ENCODE results near the gene ANAPC16. TPM values are rescaled to one million over a fixed set of nuclear protein-coding genes. Genes with fewer than 3 reads are reported as not detected.
"Not testable (repeated sequence)": the region's sequence is repeated elsewhere in the genome, so short reads cannot be mapped to it uniquely, and the experiment has no call there.

ANAPC16 gene
- total RNA-seq, 1 donor from 2014 or later = 105 TPM

DNA sequence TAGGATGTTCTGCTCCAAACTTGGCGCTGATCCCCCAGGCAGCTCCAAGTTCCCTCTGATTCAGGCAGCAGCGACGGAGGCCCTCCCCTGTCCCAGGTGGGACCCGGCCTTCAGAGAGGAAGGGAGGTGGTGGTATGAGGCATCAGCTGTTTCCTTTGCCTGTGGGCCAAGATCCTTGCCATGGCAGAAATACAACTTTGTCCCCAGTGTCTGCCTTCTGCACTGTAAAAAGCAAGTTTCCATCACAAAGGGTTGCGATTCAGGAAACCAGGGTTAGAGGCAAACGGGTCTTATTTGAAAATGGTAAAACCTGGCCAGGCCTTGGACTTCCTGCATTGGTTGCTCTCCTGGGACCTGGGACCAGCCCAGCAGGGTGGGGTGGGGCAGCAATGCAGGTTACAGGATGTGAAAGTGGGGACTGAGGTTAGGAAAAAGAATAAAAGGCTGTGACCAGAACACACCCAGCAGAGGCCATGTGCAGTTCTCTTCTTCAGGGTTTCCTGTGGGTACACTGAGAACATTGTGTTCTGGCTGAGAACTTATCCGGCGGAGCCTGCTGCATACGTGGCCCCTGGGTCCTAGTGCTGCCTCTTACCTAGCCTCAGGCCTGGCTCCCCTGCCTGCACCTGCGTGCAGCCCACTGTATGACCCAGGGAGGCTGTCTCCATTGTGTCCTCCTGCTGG is 32.8 kb downstream of the ANAPC16 start:
- Histone ChIP-seq H3K4me3 (ENCODE audit: low read depth, low read length) (no peak overlapping the region), H3K36me3 (ENCODE audit: control insufficient read depth, insufficient read depth, low read length) (no peaks in the 10 kb centered on the region), H3K27me3 (ENCODE audit: control insufficient read depth, insufficient read depth, low read length) (no peaks in the 10 kb centered on the region)
- TF ChIP-seq, protein P1, sequence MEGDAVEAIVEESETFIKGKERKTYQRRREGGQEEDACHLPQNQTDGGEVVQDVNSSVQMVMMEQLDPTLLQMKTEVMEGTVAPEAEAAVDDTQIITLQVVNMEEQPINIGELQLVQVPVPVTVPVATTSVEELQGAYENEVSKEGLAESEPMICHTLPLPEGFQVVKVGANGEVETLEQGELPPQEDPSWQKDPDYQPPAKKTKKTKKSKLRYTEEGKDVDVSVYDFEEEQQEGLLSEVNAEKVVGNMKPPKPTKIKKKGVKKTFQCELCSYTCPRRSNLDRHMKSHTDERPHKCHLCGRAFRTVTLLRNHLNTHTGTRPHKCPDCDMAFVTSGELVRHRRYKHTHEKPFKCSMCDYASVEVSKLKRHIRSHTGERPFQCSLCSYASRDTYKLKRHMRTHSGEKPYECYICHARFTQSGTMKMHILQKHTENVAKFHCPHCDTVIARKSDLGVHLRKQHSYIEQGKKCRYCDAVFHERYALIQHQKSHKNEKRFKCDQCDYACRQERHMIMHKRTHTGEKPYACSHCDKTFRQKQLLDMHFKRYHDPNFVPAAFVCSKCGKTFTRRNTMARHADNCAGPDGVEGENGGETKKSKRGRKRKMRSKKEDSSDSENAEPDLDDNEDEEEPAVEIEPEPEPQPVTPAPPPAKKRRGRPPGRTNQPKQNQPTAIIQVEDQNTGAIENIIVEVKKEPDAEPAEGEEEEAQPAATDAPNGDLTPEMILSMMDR (IDR thresholded peaks at IDR 0.05; ENCODE audit: insufficient read depth, low read length, poor library complexity, severe bottlenecking) = no peak
- DNase-seq (ENCODE audit: low read depth) = no peak

DNA sequence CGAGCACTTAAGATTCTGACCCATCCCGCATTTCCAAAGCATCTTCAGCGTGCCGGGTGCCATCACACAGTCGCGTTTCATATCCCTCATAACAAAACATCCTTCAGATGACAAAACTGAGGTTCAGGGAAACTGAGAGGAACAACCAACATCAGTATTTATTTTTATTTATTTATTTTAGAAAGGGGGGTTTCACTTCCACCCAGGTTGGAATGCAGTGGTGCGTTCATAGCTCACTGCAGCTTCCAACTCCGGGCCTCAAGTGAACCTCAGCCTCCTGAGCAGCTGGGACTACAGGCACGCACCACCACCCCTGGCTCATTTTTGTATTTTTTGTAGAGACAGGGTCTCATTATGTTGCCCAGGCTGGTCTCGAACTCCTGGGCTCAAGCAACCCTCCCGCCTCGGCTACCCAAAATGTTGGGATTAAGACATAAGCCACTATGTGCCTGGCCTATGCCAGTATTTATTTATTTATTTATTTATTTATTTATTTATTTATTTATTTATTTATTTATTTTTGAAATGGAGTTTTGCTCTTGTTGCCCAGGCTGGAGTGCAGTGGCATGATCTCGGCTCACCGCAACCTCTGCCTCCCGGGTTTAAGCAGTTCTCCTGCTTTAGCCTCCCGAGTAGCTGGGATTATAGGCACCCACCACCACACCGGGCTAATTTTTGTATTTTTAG is 33.5 kb downstream of the ANAPC16 start:
- not testable (repeated sequence) for DNase-seq (ENCODE audit: low read depth); H3K27me3 ChIP-seq (ENCODE audit: control insufficient read depth, insufficient read depth, low read length); H3K4me3 ChIP-seq (ENCODE audit: low read depth, low read length); H3K36me3 ChIP-seq (ENCODE audit: control insufficient read depth, insufficient read depth, low read length)

DNA sequence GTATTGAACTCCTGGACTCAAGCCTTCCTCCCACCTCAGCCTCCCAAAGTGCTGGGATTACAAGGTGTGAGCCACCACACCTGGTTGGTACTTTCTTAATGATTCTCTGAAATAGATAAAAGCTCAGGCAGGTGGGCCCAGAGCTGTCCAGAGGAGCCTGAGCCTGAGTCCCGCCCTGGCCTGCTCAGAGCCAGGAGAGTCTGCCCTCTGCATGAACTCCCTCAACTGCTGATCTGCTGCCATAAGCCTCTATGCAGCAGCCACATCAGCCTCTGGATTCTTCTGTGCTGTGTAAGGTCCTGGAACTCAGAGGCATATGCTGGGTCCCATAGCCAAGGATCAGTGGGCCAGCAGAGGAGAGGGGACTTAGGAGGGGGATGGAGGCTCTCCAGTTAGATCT is 34.9 kb downstream of the ANAPC16 start:
- H3K36me3 ChIP-seq (ENCODE audit: control insufficient read depth, insufficient read depth, low read length) = no peaks in the 10 kb centered on the region
- no peak overlapping the region for H3K4me3 ChIP-seq (ENCODE audit: low read depth, low read length)
- DNase-seq (ENCODE audit: low read depth) = no peak
- TF ChIP-seq, protein P1 (IDR thresholded peaks at IDR 0.05; ENCODE audit: insufficient read depth, low read length, poor library complexity, severe bottlenecking) = no peak
- no peaks in the 10 kb centered on the region for H3K27me3 ChIP-seq (ENCODE audit: control insufficient read depth, insufficient read depth, low read length)

DNA sequence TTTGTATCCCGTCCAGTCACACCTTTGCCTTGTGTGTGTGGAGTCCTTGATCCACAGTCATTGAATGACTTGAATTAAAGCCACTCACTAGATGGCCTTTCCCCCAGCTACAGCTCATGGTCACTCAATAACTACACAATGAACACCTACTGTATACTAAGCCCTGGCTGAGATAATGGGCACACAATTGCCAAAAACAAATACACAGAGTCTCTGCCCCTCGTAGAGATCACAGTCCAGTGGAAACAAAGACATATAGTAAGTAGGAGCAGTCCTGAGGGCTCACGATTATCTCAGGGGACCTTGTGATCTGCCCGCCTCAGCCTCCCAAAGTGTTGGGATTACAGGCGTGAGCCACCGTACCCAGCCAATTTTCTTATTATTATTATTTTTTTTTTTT is 35.8 kb downstream of the ANAPC16 start:
- H3K27me3 ChIP-seq (ENCODE audit: control insufficient read depth, insufficient read depth, low read length) = no peaks in the 10 kb centered on the region
- DNase-seq (ENCODE audit: low read depth) = no peak
- no peak overlapping the region for H3K4me3 ChIP-seq (ENCODE audit: low read depth, low read length)
- TF ChIP-seq, protein P1 (IDR thresholded peaks at IDR 0.05; ENCODE audit: insufficient read depth, low read length, poor library complexity, severe bottlenecking) = no peak
- H3K36me3 ChIP-seq (ENCODE audit: control insufficient read depth, insufficient read depth, low read length) = no peaks in the 10 kb centered on the region

DNA sequence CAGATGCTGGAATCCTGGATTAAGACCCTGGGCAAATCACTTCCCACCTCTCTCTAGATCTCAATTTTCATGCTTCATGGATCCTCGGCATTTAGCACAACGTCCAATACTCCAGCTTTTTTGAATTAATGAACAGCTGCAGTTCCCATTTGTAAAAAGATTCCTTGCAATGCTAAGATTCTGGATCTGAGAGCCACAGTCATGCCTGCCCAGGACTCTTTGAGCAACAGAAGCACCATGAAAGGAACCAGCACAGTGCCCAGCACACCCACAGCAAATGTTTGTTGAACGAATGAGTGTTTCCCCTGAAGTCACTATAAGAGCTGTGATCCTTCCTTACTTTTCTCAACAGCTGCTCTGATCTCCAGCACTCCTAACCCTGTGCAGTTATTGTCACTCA is 37.2 kb downstream of the ANAPC16 start:
- H3K36me3 ChIP-seq (ENCODE audit: control insufficient read depth, insufficient read depth, low read length) = no peaks in the 10 kb centered on the region
- no peaks in the 10 kb centered on the region for H3K27me3 ChIP-seq (ENCODE audit: control insufficient read depth, insufficient read depth, low read length)
- DNase-seq (ENCODE audit: low read depth) = no peak
- H3K4me3 ChIP-seq (ENCODE audit: low read depth, low read length) = no peak overlapping the region
- TF ChIP-seq, protein P1 (IDR thresholded peaks at IDR 0.05; ENCODE audit: insufficient read depth, low read length, poor library complexity, severe bottlenecking) = no peak

DNA sequence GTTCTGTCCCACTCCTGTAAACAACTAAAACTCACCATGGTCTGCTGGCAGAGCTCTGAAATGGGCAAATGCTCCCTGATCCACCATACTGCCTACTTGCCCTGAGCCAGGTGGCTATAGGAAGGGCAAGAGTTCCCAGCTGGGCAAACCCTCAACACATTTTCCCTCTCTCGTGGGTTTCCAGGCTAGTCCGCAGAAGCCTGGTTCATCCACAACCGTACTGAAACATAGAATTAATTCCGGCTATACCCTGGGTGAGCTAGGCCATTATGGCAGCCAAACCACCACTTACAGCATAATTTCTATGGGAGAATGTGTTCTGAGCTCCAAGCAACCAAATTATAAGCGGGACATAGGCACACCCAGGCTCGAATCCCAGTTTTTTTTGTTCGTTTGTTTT is 37.8 kb downstream of the ANAPC16 start:
- TF ChIP-seq, protein P1 (IDR thresholded peaks at IDR 0.05; ENCODE audit: insufficient read depth, low read length, poor library complexity, severe bottlenecking) = no peak
- Histone ChIP-seq H3K4me3 (ENCODE audit: low read depth, low read length) (no peak overlapping the region), H3K36me3 (ENCODE audit: control insufficient read depth, insufficient read depth, low read length) (no peaks in the 10 kb centered on the region), H3K27me3 (ENCODE audit: control insufficient read depth, insufficient read depth, low read length) (no peaks in the 10 kb centered on the region)
- DNase-seq (ENCODE audit: low read depth) = no peak

Data from kidney epithelial cell (primary cell).